DND-41 (cell line): ENCODE data around the gene ATXN1.

Source experiments
- EZH2 ChIP-seq: IDR thresholded peaks from 3 replicates; pipeline ENCODE4 v1.6.1; 2012; ENCODE audit warnings: borderline replicate concordance, low read depth, mild to moderate bottlenecking, moderate library complexity, low read length, inconsistent platforms; ENCODE audit not compliant: severe bottlenecking
- TF ChIP-seq, protein P1 (sequence below): IDR thresholded peaks from 2 replicates; pipeline ENCODE4 v1.5.1; 2012; ENCODE audit warnings: borderline replicate concordance, low read length, moderate library complexity, mild to moderate bottlenecking; ENCODE audit not compliant: poor library complexity, severe bottlenecking; ENCODE audit errors: extremely low read depth

GRCh38 chr6:16583144-16583762, 178.0 kb downstream of the ATXN1 start:
- TF ChIP-seq, protein P1, sequence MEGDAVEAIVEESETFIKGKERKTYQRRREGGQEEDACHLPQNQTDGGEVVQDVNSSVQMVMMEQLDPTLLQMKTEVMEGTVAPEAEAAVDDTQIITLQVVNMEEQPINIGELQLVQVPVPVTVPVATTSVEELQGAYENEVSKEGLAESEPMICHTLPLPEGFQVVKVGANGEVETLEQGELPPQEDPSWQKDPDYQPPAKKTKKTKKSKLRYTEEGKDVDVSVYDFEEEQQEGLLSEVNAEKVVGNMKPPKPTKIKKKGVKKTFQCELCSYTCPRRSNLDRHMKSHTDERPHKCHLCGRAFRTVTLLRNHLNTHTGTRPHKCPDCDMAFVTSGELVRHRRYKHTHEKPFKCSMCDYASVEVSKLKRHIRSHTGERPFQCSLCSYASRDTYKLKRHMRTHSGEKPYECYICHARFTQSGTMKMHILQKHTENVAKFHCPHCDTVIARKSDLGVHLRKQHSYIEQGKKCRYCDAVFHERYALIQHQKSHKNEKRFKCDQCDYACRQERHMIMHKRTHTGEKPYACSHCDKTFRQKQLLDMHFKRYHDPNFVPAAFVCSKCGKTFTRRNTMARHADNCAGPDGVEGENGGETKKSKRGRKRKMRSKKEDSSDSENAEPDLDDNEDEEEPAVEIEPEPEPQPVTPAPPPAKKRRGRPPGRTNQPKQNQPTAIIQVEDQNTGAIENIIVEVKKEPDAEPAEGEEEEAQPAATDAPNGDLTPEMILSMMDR: no peak
- no peak for TF ChIP-seq EZH2
